ENCODE data around the gene RNASE7. TPM values are rescaled to one million over a fixed set of nuclear protein-coding genes. Genes with fewer than 3 reads are reported as not detected.
A peak's percentile ranks its signal among the peaks of the same experiment; 100 is the strongest.

RNASE7 gene
- total RNA-seq, 2 experiments from 2014 or later, result not detected

DNA sequence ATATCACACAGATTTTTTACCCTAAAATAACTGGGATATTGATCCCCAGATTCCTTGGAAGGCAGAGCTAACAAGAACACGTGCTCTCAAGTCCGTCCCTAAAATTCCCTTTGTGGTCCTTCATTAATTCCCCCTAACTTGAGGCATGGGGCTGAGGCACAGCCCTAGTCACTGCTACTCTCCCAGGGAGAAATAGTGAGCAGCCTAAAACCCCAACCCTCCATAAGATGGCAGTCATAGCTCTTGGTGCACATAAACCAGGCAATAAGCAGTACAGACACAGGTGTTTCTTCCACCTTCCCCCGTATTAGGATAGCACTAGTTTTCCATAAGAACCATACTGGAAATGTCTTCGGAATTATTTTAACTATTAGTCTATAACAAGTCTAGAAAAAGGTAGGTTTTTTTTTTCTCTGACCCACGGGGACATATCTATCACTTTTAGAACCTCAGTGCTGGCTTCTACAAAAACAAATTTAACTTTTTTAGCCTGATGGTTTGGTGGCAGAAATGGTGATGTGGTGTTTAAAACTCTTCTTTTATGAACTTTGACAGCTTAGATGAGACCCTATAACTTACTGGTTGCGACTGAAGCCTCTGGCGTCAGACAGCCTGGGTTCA lies 24.8 kb downstream of the RNASE7 start:
- intact Hi-C loops (cut with DNase I, micrococcal nuclease), result loop anchor here in 1 of 2 experiments (1.0 kb wide), 1 partner anchor 25 kb away; no protein-coding TSS in a partner anchor
- H3K36me3 ChIP-seq (ENCODE audit: insufficient read depth, low read length), result no peaks in the 10 kb centered on the region
- peaks cover 35% of the 10 kb centered on the region for H3K4me1 ChIP-seq (ENCODE audit: insufficient read depth, low read length)
- H3K9me3 Mint-ChIP-seq, result no peaks in the 10 kb centered on the region
- no peak overlapping the region for H3K27ac ChIP-seq (ENCODE audit: low read depth in 1 of 2, low read length in 2 of 2)
- ChIA-PET POLR2A (interaction anchor here (3.6 kb wide), 1 partner anchor 37 kb away, joined by 37 read pairs; no protein-coding TSS in a partner anchor), CTCF (interaction anchor here (1.0 to 3.5 kb wide), 6 partner anchors 21 to 61 kb away, joined by 3 to 66 read pairs (median 36); no protein-coding TSS in a partner anchor)
- no peaks in the 10 kb centered on the region for H3K36me3 Mint-ChIP-seq (ENCODE audit: low read depth)
- peaks cover 88% of the 10 kb centered on the region for H3K27me3 Mint-ChIP-seq
- DNase-seq, result peak in 4 of 14 experiments; percentile 21 to 66 (median 44)
- ATAC-seq (ENCODE audit: poor library complexity), result peak; percentile 31
- no peak overlapping the region for H3K27ac Mint-ChIP-seq
- H3K4me3 Mint-ChIP-seq, result no peak overlapping the region
- H3K4me1 Mint-ChIP-seq (ENCODE audit: low read depth), result peaks cover 32% of the 10 kb centered on the region
- peaks cover 0 to 13% of the 10 kb centered on the region in 2 experiments for H3K9me3 ChIP-seq (ENCODE audit: control insufficient read depth in 1 of 2, insufficient read depth in 1 of 2, low read length in 2 of 2)
- H3K4me3 ChIP-seq (ENCODE audit: low read length), result no peak overlapping the region
- H3K27me3 ChIP-seq (ENCODE audit: control insufficient read depth in 1 of 2, insufficient read depth in 2 of 2, low read length in 2 of 2), result peaks cover 41 to 60% of the 10 kb centered on the region in 2 experiments
- TF ChIP-seq, protein P1, sequence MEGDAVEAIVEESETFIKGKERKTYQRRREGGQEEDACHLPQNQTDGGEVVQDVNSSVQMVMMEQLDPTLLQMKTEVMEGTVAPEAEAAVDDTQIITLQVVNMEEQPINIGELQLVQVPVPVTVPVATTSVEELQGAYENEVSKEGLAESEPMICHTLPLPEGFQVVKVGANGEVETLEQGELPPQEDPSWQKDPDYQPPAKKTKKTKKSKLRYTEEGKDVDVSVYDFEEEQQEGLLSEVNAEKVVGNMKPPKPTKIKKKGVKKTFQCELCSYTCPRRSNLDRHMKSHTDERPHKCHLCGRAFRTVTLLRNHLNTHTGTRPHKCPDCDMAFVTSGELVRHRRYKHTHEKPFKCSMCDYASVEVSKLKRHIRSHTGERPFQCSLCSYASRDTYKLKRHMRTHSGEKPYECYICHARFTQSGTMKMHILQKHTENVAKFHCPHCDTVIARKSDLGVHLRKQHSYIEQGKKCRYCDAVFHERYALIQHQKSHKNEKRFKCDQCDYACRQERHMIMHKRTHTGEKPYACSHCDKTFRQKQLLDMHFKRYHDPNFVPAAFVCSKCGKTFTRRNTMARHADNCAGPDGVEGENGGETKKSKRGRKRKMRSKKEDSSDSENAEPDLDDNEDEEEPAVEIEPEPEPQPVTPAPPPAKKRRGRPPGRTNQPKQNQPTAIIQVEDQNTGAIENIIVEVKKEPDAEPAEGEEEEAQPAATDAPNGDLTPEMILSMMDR (IDR thresholded peaks at IDR 0.05), result peak; percentile 24

- peak overlapping the region; percentile 51 for H3K4me3 ChIP-seq (ENCODE audit: low read length)
These were observed 26.6 kb downstream of the RNASE7 start for GRCh38 chr14:21068521-21069387.

More at GRCh38 chr14:21068521-21069387, 26.6 kb downstream of the RNASE7 start:
- Mint-ChIP-seq H3K4me1 (ENCODE audit: low read depth) (peaks cover 37% of the 10 kb centered on the region), H3K36me3 (ENCODE audit: low read depth) (no peaks in the 10 kb centered on the region), H3K4me3 (peak overlapping the region; percentile 80), H3K9me3 (no peaks in the 10 kb centered on the region), H3K27me3 (peaks cover 89% of the 10 kb centered on the region), H3K27ac (no peak overlapping the region)
- H3K27me3 ChIP-seq (ENCODE audit: control insufficient read depth in 1 of 2, insufficient read depth in 2 of 2, low read length in 2 of 2), result peaks cover 44 to 65% of the 10 kb centered on the region in 2 experiments
- peaks cover 0 to 13% of the 10 kb centered on the region in 2 experiments for H3K9me3 ChIP-seq (ENCODE audit: control insufficient read depth in 1 of 2, insufficient read depth in 1 of 2, low read length in 2 of 2)
- ATAC-seq (ENCODE audit: poor library complexity) (peak; percentile 58), DNase-seq (peak in 10 of 14 experiments; percentile 25 to 85 (median 48))
- intact Hi-C loops (cut with DNase I, micrococcal nuclease), result loop anchor here (1.0 kb wide), 2 partner anchors 24 to 36 kb away; no protein-coding TSS in a partner anchor
- TF ChIP-seq, protein P1 (IDR thresholded peaks at IDR 0.05), result peak; percentile 47
- no peaks in the 10 kb centered on the region for H3K36me3 ChIP-seq (ENCODE audit: insufficient read depth, low read length)
- H3K4me1 ChIP-seq (ENCODE audit: insufficient read depth, low read length), result peaks cover 37% of the 10 kb centered on the region
- H3K27ac ChIP-seq (ENCODE audit: low read depth in 1 of 2, low read length in 2 of 2), result no peak overlapping the region
- POLR2A ChIA-PET, result interaction anchor here (1.5 to 3.6 kb wide), 4 partner anchors 19 to 54 kb away, joined by 5 to 37 read pairs (median 6); no protein-coding TSS in a partner anchor
- CTCF ChIA-PET, result interaction anchor here (0.7 to 3.5 kb wide), 15 partner anchors 15 to 67 kb away, joined by 3 to 66 read pairs (median 4); partner anchors contain the start of gene TMEM253
